Astrocyte (in vitro differentiated cells and primary cell): ENCODE results near the gene CD82.

Source experiments
- EZH2 ChIP-seq: IDR thresholded peaks from 2 replicates; pipeline ENCODE4 v1.6.1; 2012; ENCODE audit warnings: mild to moderate bottlenecking, low read length, inconsistent platforms; ENCODE audit not compliant: insufficient read depth
- TF ChIP-seq, protein P1 (sequence below): IDR thresholded peaks from 2 replicates; pipeline ENCODE4 v1.5.1; 2011; ENCODE audit warnings: low read depth, mild to moderate bottlenecking, inconsistent platforms, low read length, moderate library complexity; ENCODE audit not compliant: insufficient read depth

DNA sequence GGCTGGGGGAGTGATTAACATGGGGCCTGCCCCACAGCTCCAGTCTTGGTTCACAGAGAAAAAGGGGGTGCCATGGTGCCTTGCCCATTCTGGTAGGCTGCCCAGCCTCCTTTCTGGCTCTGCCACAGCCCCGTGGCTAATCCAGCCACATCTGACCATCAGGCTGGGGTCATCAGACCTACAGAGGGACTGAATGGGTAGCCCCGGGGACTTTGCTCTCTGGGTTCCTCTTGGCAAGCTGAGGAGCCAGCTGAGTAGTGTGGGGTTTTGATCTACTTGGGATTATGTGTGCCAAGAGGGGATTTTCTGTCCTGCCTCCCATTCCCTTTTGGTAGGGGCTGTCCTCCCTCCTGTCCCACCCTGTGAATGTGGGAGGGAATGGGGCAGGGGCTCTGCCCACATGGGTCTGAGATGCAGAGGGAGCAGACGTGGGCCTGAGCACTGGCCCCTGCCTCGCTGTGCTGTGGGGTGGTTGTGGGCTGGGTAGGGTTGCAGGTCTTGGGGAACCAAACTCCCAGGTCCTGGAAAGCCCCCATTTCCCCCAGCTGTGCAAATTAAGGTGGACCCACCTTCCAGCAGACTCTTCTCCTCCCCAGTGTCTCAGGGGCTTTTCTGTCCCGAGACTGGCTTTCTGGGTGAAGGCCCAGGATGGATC is 32.0 kb downstream of the CD82 start:
- TF ChIP-seq EZH2 = no peak
- TF ChIP-seq, protein P1, sequence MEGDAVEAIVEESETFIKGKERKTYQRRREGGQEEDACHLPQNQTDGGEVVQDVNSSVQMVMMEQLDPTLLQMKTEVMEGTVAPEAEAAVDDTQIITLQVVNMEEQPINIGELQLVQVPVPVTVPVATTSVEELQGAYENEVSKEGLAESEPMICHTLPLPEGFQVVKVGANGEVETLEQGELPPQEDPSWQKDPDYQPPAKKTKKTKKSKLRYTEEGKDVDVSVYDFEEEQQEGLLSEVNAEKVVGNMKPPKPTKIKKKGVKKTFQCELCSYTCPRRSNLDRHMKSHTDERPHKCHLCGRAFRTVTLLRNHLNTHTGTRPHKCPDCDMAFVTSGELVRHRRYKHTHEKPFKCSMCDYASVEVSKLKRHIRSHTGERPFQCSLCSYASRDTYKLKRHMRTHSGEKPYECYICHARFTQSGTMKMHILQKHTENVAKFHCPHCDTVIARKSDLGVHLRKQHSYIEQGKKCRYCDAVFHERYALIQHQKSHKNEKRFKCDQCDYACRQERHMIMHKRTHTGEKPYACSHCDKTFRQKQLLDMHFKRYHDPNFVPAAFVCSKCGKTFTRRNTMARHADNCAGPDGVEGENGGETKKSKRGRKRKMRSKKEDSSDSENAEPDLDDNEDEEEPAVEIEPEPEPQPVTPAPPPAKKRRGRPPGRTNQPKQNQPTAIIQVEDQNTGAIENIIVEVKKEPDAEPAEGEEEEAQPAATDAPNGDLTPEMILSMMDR = no peak
